ENCODE data around the gene FXYD3.

Gene FXYD3

GRCh38 chr19:35083691-35084508, 31.7 kb upstream of the FXYD3 start:
- no peak overlapping the region for H3K4me3 Mint-ChIP-seq
- H3K27ac Mint-ChIP-seq, result peak overlapping the region; percentile 79
- no peak for DNase-seq
- H3K27me3 Mint-ChIP-seq (ENCODE audit: low read depth, poor library complexity), result peaks cover 4% of the 10 kb centered on the region
- H3K9me3 Mint-ChIP-seq, result peaks cover 5% of the 10 kb centered on the region
- H3K4me1 Mint-ChIP-seq, result peaks cover 13% of the 10 kb centered on the region
- no peak for TF ChIP-seq CTCF (IDR thresholded peaks at IDR 0.05)
- H3K36me3 Mint-ChIP-seq (ENCODE audit: low read depth), result no peaks in the 10 kb centered on the region

- H3K4me1 Mint-ChIP-seq, result peaks cover 7% of the 10 kb centered on the region
- no peak overlapping the region for H3K27ac Mint-ChIP-seq
- no peaks in the 10 kb centered on the region for H3K36me3 Mint-ChIP-seq (ENCODE audit: low read depth)
- peaks cover 6% of the 10 kb centered on the region for H3K27me3 Mint-ChIP-seq (ENCODE audit: low read depth, poor library complexity)
- H3K4me3 Mint-ChIP-seq, result no peak overlapping the region
- DNase-seq, result no peak
- no peak for TF ChIP-seq CTCF (IDR thresholded peaks at IDR 0.05)
- H3K9me3 Mint-ChIP-seq, result peaks cover 5% of the 10 kb centered on the region
These were observed 31.2 kb upstream of the FXYD3 start for GRCh38 chr19:35084509-35084762.

- no peak for DNase-seq
- TF ChIP-seq CTCF (IDR thresholded peaks at IDR 0.05), result no peak
- Mint-ChIP-seq H3K4me3 (no peak overlapping the region), H3K9me3 (peaks cover 5% of the 10 kb centered on the region), H3K27ac (peak overlapping the region; percentile 62), H3K27me3 (ENCODE audit: low read depth, poor library complexity) (peaks cover 7% of the 10 kb centered on the region), H3K36me3 (ENCODE audit: low read depth) (no peaks in the 10 kb centered on the region), H3K4me1 (peaks cover 14% of the 10 kb centered on the region)
These were observed 29.7 kb upstream of the FXYD3 start for GRCh38 chr19:35085947-35086346.

GRCh38 chr19:35086455-35086854, 29.2 kb upstream of the FXYD3 start:
- H3K36me3 Mint-ChIP-seq (ENCODE audit: low read depth), result no peaks in the 10 kb centered on the region
- H3K4me3 Mint-ChIP-seq, result no peak overlapping the region
- no peak for DNase-seq
- no peak overlapping the region for H3K27ac Mint-ChIP-seq
- no peak for TF ChIP-seq CTCF (IDR thresholded peaks at IDR 0.05)
- H3K4me1 Mint-ChIP-seq, result peaks cover 14% of the 10 kb centered on the region
- peaks cover 5% of the 10 kb centered on the region for H3K9me3 Mint-ChIP-seq
- H3K27me3 Mint-ChIP-seq (ENCODE audit: low read depth, poor library complexity), result peaks cover 7% of the 10 kb centered on the region

- H3K36me3 Mint-ChIP-seq (ENCODE audit: low read depth), result no peaks in the 10 kb centered on the region
- TF ChIP-seq CTCF (IDR thresholded peaks at IDR 0.05), result no peak
- peaks cover 4% of the 10 kb centered on the region for H3K9me3 Mint-ChIP-seq
- no peak for DNase-seq
- no peak overlapping the region for H3K4me3 Mint-ChIP-seq
- peaks cover 7% of the 10 kb centered on the region for H3K27me3 Mint-ChIP-seq (ENCODE audit: low read depth, poor library complexity)
- H3K4me1 Mint-ChIP-seq, result peaks cover 14% of the 10 kb centered on the region
- H3K27ac Mint-ChIP-seq, result no peak overlapping the region
These were observed 28.2 kb upstream of the FXYD3 start for GRCh38 chr19:35087393-35087792.
